ENCODE results near the gene TIGD2. TPM values are rescaled to one million over a fixed set of nuclear protein-coding genes. Genes with fewer than 3 reads are reported as not detected.

The TIGD2 gene
- total and polyA plus RNA-seq, 9 of the 15 experiments (the other 6 are each of a cell fraction or from before 2014, with no cell fraction given), result 3.6 to 15.0 (median 9.8) TPM

DNA sequence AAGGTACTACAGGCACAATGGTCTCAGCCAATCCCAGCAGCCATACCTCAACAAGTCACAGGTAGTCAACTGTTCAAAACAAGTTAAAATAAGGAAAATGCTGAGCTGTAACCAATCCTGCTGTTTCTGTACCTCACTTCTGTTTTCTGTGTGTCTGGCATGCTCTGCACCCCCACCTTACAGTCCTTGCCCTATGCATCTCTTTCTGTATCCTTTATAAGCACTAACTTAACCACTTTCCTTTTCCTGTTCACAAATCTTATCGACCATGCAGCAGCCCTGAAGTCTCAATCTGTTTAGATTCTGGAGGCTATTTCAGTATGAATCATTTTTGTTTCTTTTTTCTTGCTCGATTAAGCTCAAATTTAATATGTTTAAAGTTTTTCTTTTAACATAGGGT lies 41.9 kb upstream of the TIGD2 start:
- ChIA-PET CTCF (ENCODE audit: low intra/inter-chr PET ratio) (no interaction called here), POLR2A (no interaction called here)
- 0% methylated on average over 2 of the region's 2 CpGs for WGBS (ENCODE audit: insufficient coverage, low coverage, missing lambda C conversion rate)
- Histone ChIP-seq H4K20me1 (replicated peaks; ENCODE audit: control insufficient read depth, insufficient read depth, low read length) (no peaks in the 10 kb centered on the region), H3K27ac (ENCODE audit: extremely low read depth, low read depth, low read length) (no peak overlapping the region), H2AFZ (ENCODE audit: low read depth, low read length) (no peak overlapping the region), H3K9me3 (replicated peaks; ENCODE audit: control insufficient read depth, insufficient read depth, low read depth, low read length) (no peaks in the 10 kb centered on the region), H3K9ac (ENCODE audit: insufficient read depth in 1 of 2, low read depth in 2 of 2, low read length in 2 of 2) (no peak overlapping the region), H3K79me2 (ENCODE audit: control insufficient read depth, insufficient read depth, low read length) (no peaks in the 10 kb centered on the region), H3K4me1 (replicated peaks in 1 of 2; ENCODE audit: control insufficient read depth in 2 of 2, insufficient read depth in 2 of 2, low read length in 2 of 2) (no peaks in the 10 kb centered on the region), H3K27me3 (ENCODE audit: control insufficient read depth in 2 of 2, insufficient read depth in 2 of 2, low read length in 2 of 2) (peaks cover 3 to 5% of the 10 kb centered on the region in 2 experiments; a peak in 2 of 5 replicates), H3K4me3 (no peak overlapping the region), H3K36me3 (ENCODE audit: control insufficient read depth, insufficient read depth, low read length) (no peaks in the 10 kb centered on the region), H3K4me2 (ENCODE audit: insufficient read depth, low read length) (no peak overlapping the region), H3K9me1 (ENCODE audit: control insufficient read depth, insufficient read depth, low read length) (no peaks in the 10 kb centered on the region)
- intact Hi-C loops (cut with micrococcal nuclease) (no loop called here), in situ Hi-C loops (cut with MboI) (no loop called here)
- DNase-seq (ENCODE audit: extremely low read depth in 1 of 4, low spot score in 3 of 4), result no peak
- no peak for ATAC-seq
- TF ChIP-seq HNRNPK (IDR thresholded peaks at IDR 0.05; ENCODE audit: low read depth, low read length, poor library complexity, severe bottlenecking) (no peak), MAFK (IDR thresholded peaks at IDR 0.05; ENCODE audit: low read length) (no peak), ZNF23 (CRISPR knock-in tag; IDR thresholded peaks at IDR 0.05) (no peak), IRF9 (tag; IDR thresholded peaks at IDR 0.05) (no peak), ZBTB33 (CRISPR knock-in tag; IDR thresholded peaks at IDR 0.05) (no peak), PURB (CRISPR knock-in tag; IDR thresholded peaks at IDR 0.05; ENCODE audit: low read depth) (no peak), CBX5 (IDR thresholded peaks at IDR 0.05; ENCODE audit: borderline replicate concordance, low read depth) (no peak)
- TF ChIP-seq, protein P1, sequence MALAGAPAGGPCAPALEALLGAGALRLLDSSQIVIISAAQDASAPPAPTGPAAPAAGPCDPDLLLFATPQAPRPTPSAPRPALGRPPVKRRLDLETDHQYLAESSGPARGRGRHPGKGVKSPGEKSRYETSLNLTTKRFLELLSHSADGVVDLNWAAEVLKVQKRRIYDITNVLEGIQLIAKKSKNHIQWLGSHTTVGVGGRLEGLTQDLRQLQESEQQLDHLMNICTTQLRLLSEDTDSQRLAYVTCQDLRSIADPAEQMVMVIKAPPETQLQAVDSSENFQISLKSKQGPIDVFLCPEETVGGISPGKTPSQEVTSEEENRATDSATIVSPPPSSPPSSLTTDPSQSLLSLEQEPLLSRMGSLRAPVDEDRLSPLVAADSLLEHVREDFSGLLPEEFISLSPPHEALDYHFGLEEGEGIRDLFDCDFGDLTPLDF (CRISPR knock-in tag; IDR thresholded peaks at IDR 0.05), result no peak
- BruUV-seq (replicated peaks), result no TSS peak
- no peak for FAIRE-seq
